HepG2 (cell line): ENCODE results near the gene PRKACG.

Source experiments
- FOXM1 ChIP-seq: sonication (generic); formaldehyde crosslinking; IDR thresholded peaks from 2 replicates; pipeline ENCODE4 v1.5.0; 2020; ENCODE audit warnings: missing genetic modification reagents
- FUBP1 ChIP-seq: sonication (generic); formaldehyde crosslinking; IDR thresholded peaks from 2 replicates; pipeline ENCODE4 v1.5.1; 2020; ENCODE audit warnings: missing genetic modification reagents, mild to moderate bottlenecking, borderline replicate concordance
- POLR2A ChIP-seq, 2 experiments: IDR thresholded peaks; 2 replicates each; pipeline ENCODE4 v1.6.1; 2011; ENCODE audit warnings: low read depth in 2 of 2, low read length in 2 of 2, mild to moderate bottlenecking in 1 of 2, moderate library complexity in 1 of 2; ENCODE audit not compliant: insufficient read depth in 1 of 2
- ZBTB26 ChIP-seq: IDR thresholded peaks from 2 replicates; pipeline ENCODE4 v1.6.1; 2016; ENCODE audit warnings: missing compliant biosample characterization, missing genetic modification reagents, borderline replicate concordance
- ZNF34 ChIP-seq: sonication (generic); formaldehyde crosslinking; IDR thresholded peaks from 2 replicates; pipeline ENCODE4 v1.4.0; 2020; ENCODE audit warnings: mild to moderate bottlenecking, missing genetic modification reagents, borderline replicate concordance

GRCh38 chr9:69014013-69014412 is at the start of gene PRKACG:
- TF ChIP-seq FUBP1 (CRISPR knock-in tag): no peak
- no peak for TF ChIP-seq ZNF34
- no peak for TF ChIP-seq POLR2A (IDR thresholded peaks at IDR 0.05; ENCODE audit: insufficient read depth in 1 of 2, low read depth in 2 of 2, low read length in 2 of 2)
- TF ChIP-seq ZBTB26 (CRISPR knock-in tag): no peak
- no peak for TF ChIP-seq FOXM1 (CRISPR knock-in tag)
